ENCODE data around the gene ERFL.

ERFL gene

DNA sequence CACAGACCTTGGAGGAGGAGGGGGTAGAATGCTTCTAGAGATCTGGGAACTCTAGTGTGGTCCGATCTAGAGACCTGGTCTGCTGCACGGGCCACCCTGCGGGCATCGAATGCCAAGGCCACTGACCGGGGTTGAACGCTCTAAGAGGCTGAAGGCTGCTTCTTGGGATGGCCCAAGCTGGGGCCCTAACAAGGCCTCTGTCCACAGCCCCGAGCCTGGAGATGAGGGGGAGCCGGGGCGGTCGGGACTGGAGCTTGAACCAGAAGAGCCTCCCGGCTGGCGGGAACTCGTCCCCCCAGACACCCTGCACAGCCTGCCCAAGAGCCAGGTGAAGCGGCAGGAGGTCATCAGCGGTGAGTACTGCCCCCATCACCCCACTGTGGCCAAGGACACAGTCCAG is 30.0 kb downstream of the ERFL start:
- no peak for DNase-seq (ENCODE audit: low read depth)
- H3K4me3 ChIP-seq (ENCODE audit: low read depth, low read length): no peak overlapping the region
- no peak for TF ChIP-seq CTCF (conservative IDR thresholded peaks at IDR 0.05; ENCODE audit: low read depth, low read length)

- no peak for TF ChIP-seq CTCF (conservative IDR thresholded peaks at IDR 0.05; ENCODE audit: low read depth, low read length)
- DNase-seq (ENCODE audit: low read depth): no peak
- no peak overlapping the region for H3K4me3 ChIP-seq (ENCODE audit: low read depth, low read length)
These were observed 30.4 kb downstream of the ERFL start for GRCh38 chr19:41897820-41898219.

DNA sequence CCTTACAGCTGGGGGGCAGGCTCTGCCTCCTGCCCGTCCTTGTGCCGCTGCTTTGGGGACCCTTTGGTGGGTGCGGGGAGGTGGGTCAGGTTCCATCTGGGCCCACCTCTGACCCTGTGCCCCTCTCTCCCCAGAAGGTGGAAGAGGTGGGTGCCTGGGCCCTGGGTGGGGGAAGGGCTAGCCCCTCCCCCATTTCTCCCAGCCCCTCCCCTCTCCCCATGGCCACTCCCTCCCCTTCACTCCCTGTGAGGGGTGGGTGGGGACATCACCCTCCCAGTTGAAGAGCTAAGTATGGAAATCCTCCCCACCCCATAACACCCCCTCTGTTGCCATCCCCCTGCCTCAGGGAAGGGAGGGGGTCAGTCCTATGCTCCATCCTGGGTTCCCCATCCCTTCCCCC is 31.1 kb downstream of the ERFL start:
- DNase-seq (ENCODE audit: low read depth): no peak
- no peak overlapping the region for H3K4me3 ChIP-seq (ENCODE audit: low read depth, low read length)
- no peak for TF ChIP-seq CTCF (conservative IDR thresholded peaks at IDR 0.05; ENCODE audit: low read depth, low read length)

- no peak for DNase-seq (ENCODE audit: low read depth)
- TF ChIP-seq CTCF (conservative IDR thresholded peaks at IDR 0.05; ENCODE audit: low read depth, low read length): no peak
- H3K4me3 ChIP-seq (ENCODE audit: low read depth, low read length): no peak overlapping the region
These were observed 31.7 kb downstream of the ERFL start for GRCh38 chr19:41896581-41896942.

DNA sequence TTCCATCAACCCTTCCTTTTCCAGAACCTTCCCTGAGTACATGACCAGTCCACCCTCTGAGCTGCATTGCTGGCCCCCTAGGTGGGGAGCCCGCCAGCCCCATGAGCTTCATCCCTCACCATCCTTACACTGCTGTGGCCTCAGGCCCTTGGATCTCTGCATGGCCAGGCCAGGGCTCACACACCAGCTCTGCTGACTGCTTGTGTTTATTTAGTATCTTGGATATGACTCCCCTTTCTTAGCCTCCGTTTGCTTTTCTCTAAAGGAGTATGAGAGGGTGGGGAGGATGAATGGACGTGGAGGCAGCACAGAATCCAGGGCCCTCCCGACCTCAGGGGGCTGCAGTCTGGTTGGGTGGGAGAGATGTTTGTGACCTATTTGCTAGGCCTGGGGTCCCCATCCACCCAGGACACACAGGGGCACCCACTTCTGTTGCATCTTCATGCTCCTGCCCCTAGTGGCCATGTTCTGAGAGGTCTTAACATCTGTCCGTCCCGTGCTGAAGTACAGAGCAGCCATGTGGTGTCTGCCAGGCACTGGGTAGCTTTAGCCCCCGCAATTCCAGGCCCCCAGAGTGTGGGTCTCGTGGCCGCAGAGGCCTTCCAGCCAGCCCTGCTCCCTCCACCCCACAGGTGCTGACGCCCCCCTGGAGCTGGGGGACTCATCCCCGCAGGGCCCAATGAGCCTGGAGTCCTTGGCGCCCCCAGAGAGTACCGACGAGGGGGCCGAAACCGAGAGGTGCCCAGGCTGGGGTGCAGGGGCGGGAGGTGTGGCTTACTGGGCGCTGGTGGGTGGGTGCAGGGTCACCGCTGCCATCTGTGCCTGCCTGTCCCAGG is 32.3 kb downstream of the ERFL start:
- peak; percentile 51 for TF ChIP-seq CTCF (conservative IDR thresholded peaks at IDR 0.05; ENCODE audit: low read depth, low read length)
- no peak overlapping the region for H3K4me3 ChIP-seq (ENCODE audit: low read depth, low read length)
- DNase-seq (ENCODE audit: low read depth): peak; percentile 33

DNA sequence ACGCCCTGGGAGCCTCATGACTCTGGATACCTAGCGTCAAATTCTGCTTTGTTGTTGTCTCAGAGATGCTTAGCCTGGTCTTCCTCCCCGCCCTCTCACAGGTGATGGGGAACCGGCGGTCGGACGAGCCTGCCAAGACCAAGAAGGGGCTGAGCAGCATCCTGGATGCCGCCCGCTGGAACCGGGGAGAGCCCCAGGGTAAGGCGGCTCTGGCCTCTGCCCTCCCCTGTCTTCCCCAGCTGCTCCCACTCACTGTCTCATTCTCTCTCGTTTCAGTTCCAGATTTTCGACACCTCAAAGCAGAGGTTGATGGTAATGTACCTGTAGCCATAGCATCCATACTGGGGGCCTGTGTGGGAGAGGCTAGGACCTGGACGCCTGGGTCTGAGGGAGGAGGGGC is 33.9 kb downstream of the ERFL start:
- no peak for TF ChIP-seq CTCF (conservative IDR thresholded peaks at IDR 0.05; ENCODE audit: low read depth, low read length)
- DNase-seq (ENCODE audit: low read depth): no peak
- no peak overlapping the region for H3K4me3 ChIP-seq (ENCODE audit: low read depth, low read length)

GRCh38 chr19:41893899-41894298 is 34.4 kb downstream of the ERFL start:
- peak; percentile 39 for TF ChIP-seq CTCF (conservative IDR thresholded peaks at IDR 0.05; ENCODE audit: low read depth, low read length)
- DNase-seq (ENCODE audit: low read depth): peak; percentile 46
- no peak overlapping the region for H3K4me3 ChIP-seq (ENCODE audit: low read depth, low read length)

Measured in choroid plexus epithelial cell (primary cell).